Fibroblast of lung (primary cell): ENCODE data around the gene SC5D.

ENCODE experiments used
- CTCF ChIP-seq, 2 donors: IDR thresholded peaks in 1 of 2; conservative IDR thresholded peaks in 1 of 2; 1 replicate in 1 of 2; 2 replicates in 1 of 2; pipeline ENCODE4 v1.5.1; 2011 to 2012; ENCODE audit warnings: low read length in 2 of 2, control low read depth in 1 of 2, inconsistent platforms in 1 of 2, low read depth in 1 of 2, mild to moderate bottlenecking in 1 of 2
- EZH2 ChIP-seq: IDR thresholded peaks from 2 replicates; pipeline ENCODE4 v1.5.1; 2012; ENCODE audit warnings: low read length, control low read depth, mild to moderate bottlenecking; ENCODE audit errors: missing control alignments

DNA sequence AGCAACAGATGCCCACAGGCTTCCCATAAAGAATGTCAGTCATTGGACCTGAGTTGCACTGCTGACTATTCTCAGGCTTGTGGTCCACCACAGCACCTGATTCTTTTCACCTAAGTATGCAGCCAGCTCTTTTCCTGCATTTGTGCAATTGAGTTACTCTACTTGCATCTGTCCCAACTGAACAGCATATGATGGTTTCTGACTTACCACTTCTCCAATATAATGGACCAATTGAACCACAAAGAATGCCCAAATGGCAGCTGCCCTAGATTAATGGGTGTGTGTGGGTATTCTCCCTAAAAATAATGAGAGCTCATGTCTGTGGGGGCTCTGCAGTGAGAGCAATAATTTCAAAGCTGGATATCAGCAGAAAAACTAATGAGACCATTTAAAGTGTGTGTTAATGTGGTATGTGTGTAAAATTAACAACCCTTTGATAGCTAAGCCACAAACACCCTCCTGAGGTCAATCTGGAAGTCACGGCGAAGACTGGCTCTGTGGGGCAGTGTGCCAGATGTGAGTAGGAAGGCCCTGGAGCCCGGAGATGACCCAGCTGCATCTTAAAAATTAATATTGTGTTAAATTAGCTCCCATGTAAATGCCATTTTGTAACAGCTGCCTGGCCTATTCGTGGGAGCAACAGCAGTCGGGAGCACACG is 43.8 kb downstream of the SC5D start:
- no peak for TF ChIP-seq CTCF (conservative IDR thresholded peaks at IDR 0.05 in 1 of 2, IDR thresholded peaks at IDR 0.05 in 1 of 2; ENCODE audit: low read depth in 1 of 2, low read length in 2 of 2)
- no peak for TF ChIP-seq EZH2
